ENCODE results near the gene NMRK1. TPM values are rescaled to one million over a fixed set of nuclear protein-coding genes. Genes with fewer than 3 reads are reported as not detected.

NMRK1 gene
- total and polyA plus RNA-seq, 2 experiments from 2014 or later: 8.5 to 20.6 TPM

DNA sequence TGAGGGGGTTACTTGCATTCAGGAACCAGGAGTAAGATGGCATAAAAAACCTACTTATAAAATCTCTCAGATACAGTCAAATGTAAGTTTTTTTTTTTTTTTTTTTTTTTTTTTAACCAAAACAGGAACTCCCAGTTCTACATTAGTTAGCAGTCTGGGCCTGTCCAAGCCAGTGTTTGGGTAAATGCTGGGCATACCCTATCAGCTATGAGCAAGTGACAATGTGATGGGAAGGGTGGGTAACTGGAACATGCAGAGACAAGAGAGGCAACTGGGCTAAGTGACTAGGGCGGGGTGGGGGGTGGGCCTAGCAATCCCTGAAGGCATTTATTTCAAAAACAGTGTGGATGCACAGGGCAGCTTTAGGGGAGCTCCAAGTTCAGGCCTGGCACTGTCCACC is 2.3 kb downstream of the NMRK1 start:
- no peak overlapping the region for H3K4me3 ChIP-seq

GRCh38 chr9:75084081-75084672 is 3.8 kb downstream of the NMRK1 start:
- no peak for DNase-seq (ENCODE audit: low read depth in 1 of 2, low spot score in 1 of 2)
- Histone ChIP-seq H3K27me3 (no peaks in the 10 kb centered on the region), H3K4me3 (no peak overlapping the region), H3K4me1 (ENCODE audit: low read depth) (peaks cover 7% of the 10 kb centered on the region), H3K36me3 (no peaks in the 10 kb centered on the region), H3K27ac (no peak overlapping the region), H3K9me3 (ENCODE audit: low read depth) (no peaks in the 10 kb centered on the region)
- no peak for TF ChIP-seq CTCF (IDR thresholded peaks at IDR 0.05; ENCODE audit: low read depth, low read length)

More for the DNA sequence above, 2.3 kb downstream of the NMRK1 start:
- Histone ChIP-seq H3K4me1 (ENCODE audit: low read depth) (peaks cover 12% of the 10 kb centered on the region), H3K36me3 (no peaks in the 10 kb centered on the region), H3K27ac (no peak overlapping the region), H3K9me3 (ENCODE audit: low read depth) (no peaks in the 10 kb centered on the region), H3K27me3 (no peaks in the 10 kb centered on the region)
- DNase-seq (ENCODE audit: low read depth in 1 of 2, low spot score in 1 of 2): no peak
- no peak for TF ChIP-seq CTCF (IDR thresholded peaks at IDR 0.05; ENCODE audit: low read depth, low read length)

DNA sequence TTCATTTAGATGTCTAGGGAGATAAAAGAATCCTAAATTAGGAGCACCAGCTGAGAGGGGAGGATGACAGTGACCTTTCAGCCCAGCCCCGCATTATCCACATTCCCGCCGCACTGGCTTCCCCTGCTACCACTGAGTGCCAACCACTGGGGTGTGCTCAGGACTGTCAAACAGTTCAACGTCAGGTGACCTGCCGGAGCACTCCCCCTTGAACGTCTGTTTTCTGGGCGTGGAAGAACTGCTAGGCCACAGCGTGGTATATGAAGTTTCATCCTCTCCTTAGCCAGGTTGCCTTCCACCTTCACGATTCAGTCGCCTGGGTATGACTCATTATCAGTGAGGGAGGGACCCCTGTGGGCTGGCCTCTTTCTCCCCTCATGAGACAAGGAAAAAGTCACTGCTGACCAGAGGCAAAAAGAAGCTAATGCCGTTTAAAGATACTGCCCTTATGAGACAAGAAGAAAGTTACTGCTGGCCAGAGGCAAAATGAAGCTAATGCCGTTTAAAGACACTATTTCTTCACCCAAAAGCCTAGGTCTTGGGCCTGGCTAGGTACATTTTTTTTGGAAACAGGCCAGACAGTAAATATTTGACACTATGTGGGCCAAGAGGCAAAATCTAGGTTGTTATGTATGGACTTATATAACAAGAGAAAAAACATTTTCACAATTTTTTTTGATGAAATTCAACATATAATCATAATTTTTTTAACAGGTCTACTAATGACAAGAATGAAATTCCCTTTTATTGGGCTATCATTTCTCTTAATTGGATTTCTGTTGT is 4.6 kb downstream of the NMRK1 start:
- no peaks in the 10 kb centered on the region for H3K36me3 ChIP-seq
- no peaks in the 10 kb centered on the region for H3K9me3 ChIP-seq (ENCODE audit: low read depth)
- no peak for TF ChIP-seq CTCF (IDR thresholded peaks at IDR 0.05; ENCODE audit: low read depth, low read length)
- no peak overlapping the region for H3K4me3 ChIP-seq
- H3K4me1 ChIP-seq (ENCODE audit: low read depth): peaks cover 7% of the 10 kb centered on the region
- DNase-seq (ENCODE audit: low read depth in 1 of 2, low spot score in 1 of 2): peak in 1 of 2 donors; percentile 61
- H3K27ac ChIP-seq: peak overlapping the region; percentile 6
- no peaks in the 10 kb centered on the region for H3K27me3 ChIP-seq

GRCh38 chr9:75081632-75082031 is 6.3 kb downstream of the NMRK1 start:
- no peak for TF ChIP-seq CTCF (IDR thresholded peaks at IDR 0.05; ENCODE audit: low read depth, low read length)
- Histone ChIP-seq H3K27me3 (no peaks in the 10 kb centered on the region), H3K27ac (no peak overlapping the region), H3K4me3 (no peak overlapping the region), H3K4me1 (ENCODE audit: low read depth) (peaks cover 7% of the 10 kb centered on the region), H3K9me3 (ENCODE audit: low read depth) (no peaks in the 10 kb centered on the region), H3K36me3 (no peaks in the 10 kb centered on the region)
- no peak for DNase-seq (ENCODE audit: low read depth in 1 of 2, low spot score in 1 of 2)

DNA sequence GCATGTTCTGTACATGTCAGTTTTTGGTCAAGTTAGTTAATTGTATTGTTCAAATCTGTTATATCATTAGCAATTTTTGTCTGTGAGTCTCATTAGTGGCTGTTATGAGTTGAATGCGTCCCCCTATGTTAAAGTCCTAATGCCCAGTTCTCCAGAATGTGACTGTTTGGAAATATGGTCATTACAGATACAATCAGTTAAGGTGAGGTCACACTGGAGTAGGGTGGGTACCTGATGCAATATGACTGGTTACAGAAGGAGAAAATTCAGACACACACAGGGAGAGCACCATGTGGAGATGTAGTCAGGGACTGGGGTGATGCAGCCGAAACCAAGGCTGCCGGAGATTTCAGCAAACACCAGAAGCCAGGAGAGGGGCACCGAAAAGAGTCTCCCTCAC is 15.1 kb downstream of the NMRK1 start:
- no peaks in the 10 kb centered on the region for H3K27me3 ChIP-seq
- H3K4me3 ChIP-seq: no peak overlapping the region
- DNase-seq (ENCODE audit: low read depth in 1 of 2, low spot score in 1 of 2): no peak
- no peaks in the 10 kb centered on the region for H3K4me1 ChIP-seq (ENCODE audit: low read depth)
- H3K36me3 ChIP-seq: no peaks in the 10 kb centered on the region
- no peak overlapping the region for H3K27ac ChIP-seq
- no peak for TF ChIP-seq CTCF (IDR thresholded peaks at IDR 0.05; ENCODE audit: low read depth, low read length)
- no peaks in the 10 kb centered on the region for H3K9me3 ChIP-seq (ENCODE audit: low read depth)
